ENCODE data around the gene STING1.
"Not testable (repeated sequence)": the region's sequence is repeated elsewhere in the genome, so short reads cannot be mapped to it uniquely, and the experiment has no call there.

DNA sequence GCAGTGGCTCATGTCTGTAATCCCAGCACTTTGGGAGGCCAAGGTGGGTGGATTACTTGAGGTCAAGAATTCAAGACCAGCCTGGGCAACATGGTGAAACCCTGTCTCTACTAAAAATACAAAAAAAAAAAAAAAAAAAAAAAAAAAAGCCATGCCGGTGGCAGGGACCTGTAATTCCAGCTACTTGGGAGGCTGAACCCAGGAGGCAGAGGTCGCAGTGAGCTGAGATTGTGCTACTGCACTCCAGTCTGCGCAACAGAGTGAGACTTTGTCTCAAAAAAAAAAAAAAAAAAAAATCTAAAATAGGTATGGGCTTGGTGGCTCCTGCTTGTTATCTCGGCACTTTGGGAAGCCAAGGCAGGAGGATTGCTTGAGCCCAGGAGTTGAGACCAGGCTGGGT, 2.8 kb downstream of the STING1 start:
- TF ChIP-seq, protein P1, sequence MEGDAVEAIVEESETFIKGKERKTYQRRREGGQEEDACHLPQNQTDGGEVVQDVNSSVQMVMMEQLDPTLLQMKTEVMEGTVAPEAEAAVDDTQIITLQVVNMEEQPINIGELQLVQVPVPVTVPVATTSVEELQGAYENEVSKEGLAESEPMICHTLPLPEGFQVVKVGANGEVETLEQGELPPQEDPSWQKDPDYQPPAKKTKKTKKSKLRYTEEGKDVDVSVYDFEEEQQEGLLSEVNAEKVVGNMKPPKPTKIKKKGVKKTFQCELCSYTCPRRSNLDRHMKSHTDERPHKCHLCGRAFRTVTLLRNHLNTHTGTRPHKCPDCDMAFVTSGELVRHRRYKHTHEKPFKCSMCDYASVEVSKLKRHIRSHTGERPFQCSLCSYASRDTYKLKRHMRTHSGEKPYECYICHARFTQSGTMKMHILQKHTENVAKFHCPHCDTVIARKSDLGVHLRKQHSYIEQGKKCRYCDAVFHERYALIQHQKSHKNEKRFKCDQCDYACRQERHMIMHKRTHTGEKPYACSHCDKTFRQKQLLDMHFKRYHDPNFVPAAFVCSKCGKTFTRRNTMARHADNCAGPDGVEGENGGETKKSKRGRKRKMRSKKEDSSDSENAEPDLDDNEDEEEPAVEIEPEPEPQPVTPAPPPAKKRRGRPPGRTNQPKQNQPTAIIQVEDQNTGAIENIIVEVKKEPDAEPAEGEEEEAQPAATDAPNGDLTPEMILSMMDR (IDR thresholded peaks at IDR 0.05; ENCODE audit: borderline replicate concordance, extremely low read depth, low read length, poor library complexity, severe bottlenecking), result not testable (repeated sequence)
- not testable (repeated sequence) for TF ChIP-seq EZH2 (IDR thresholded peaks at IDR 0.05; ENCODE audit: borderline replicate concordance, low read depth, low read length, severe bottlenecking)
